K562 (cell line): Measurements from ENCODE around the gene MRPS18B. TPM values are rescaled to one million over a fixed set of nuclear protein-coding genes. Genes with fewer than 3 reads are reported as not detected.
A peak's percentile ranks its signal among the peaks of the same experiment; 100 is the strongest.

Experiments
- CAMTA2 ChIP-seq: fragments of 250-450 bp; sonication (Bioruptor Pico); conservative IDR thresholded peaks from 2 replicates; pipeline ENCODE4 v1.5.1; 2022
- FOXK1 ChIP-seq: sonication (generic); formaldehyde crosslinking; IDR thresholded peaks from 2 replicates; pipeline ENCODE4 v1.8.0; 2022; ENCODE audit warnings: missing genetic modification reagents, mild to moderate bottlenecking, borderline replicate concordance
- FOXP1 ChIP-seq: sonication (generic); formaldehyde crosslinking; IDR thresholded peaks from 2 replicates; pipeline ENCODE4 v1.8.0; 2022; ENCODE audit warnings: mild to moderate bottlenecking, missing genetic modification reagents
- HMG20B ChIP-seq: fragments of 250-450 bp; sonication (Bioruptor Pico); IDR thresholded peaks from 2 replicates; pipeline ENCODE4 v1.5.0; 2021; ENCODE audit warnings: mild to moderate bottlenecking
- LARP7 ChIP-seq: fragments of 450-650 bp; IDR thresholded peaks from 2 replicates; pipeline ENCODE4 v1.6.1; 2016
- MTA1 ChIP-seq: fragments of 450-650 bp; IDR thresholded peaks from 2 replicates; pipeline ENCODE4 v1.6.1; 2017; ENCODE audit warnings: borderline replicate concordance
- NFATC3 ChIP-seq: fragments of 450-650 bp; IDR thresholded peaks from 2 replicates; pipeline ENCODE4 v1.6.1; 2017; ENCODE audit warnings: mild to moderate bottlenecking
- POLR3G ChIP-seq: IDR thresholded peaks from 2 replicates; pipeline ENCODE4 v1.6.1; 2011; ENCODE audit not compliant: insufficient read length, insufficient replicate concordance; ENCODE audit errors: extremely low read depth
- STAT5A ChIP-seq: IDR thresholded peaks from 2 replicates; pipeline ENCODE4 v1.6.1; 2012; ENCODE audit warnings: low read length, inconsistent platforms, borderline replicate concordance
- U2AF2 ChIP-seq: fragments of 200-400 bp; formaldehyde crosslinking; optimal IDR thresholded peaks from 2 replicates; pipeline ENCODE3; 2017; ENCODE audit warnings: low read depth, mild to moderate bottlenecking, low read length
- ZNF408 ChIP-seq: fragments of 250-450 bp; sonication (Bioruptor Pico); IDR thresholded peaks from 2 replicates; pipeline ENCODE4 v1.4.0; 2020; ENCODE audit warnings: low read depth, mild to moderate bottlenecking, moderate library complexity
- ZNF780A ChIP-seq: fragments of 250-450 bp; sonication (Bioruptor Pico); IDR thresholded peaks from 2 replicates; pipeline ENCODE4 v1.5.0; 2021; ENCODE audit warnings: mild to moderate bottlenecking
- ZNF79 ChIP-seq: fragments of 250-450 bp; sonication (Bioruptor Pico); IDR thresholded peaks from 2 replicates; pipeline ENCODE4 v1.4.0; 2020; ENCODE audit warnings: low read depth, mild to moderate bottlenecking, moderate library complexity
- polyA plus RNA-seq, 8 experiments: library from polyadenylated mRNA; depleted of rRNA in 4 of 8; stranded (reverse) in 5 of 8; unstranded in 3 of 8; fragments of >200 nt; fragmentation: Nextera tagmentation in 2 of 8; fragmentation: Illumina TruSeq in 1 of 8; extraction: Ambion mirVana in 2 of 8; extraction: Trizol in 1 of 8; gene quantifications; 2 replicates each; pipeline versions ENCODE4 v1.2.1 to v1.2.3, GENCODE V29; 2011 to 2014; ENCODE audit warnings: inconsistent platforms in 1 of 8, missing spikeins in 1 of 8
- total RNA-seq, 7 experiments: library from RNA; depleted of rRNA in 6 of 7; stranded (reverse); fragments of >200 nt in 6 of 7; fragmentation: Illumina TruSeq in 2 of 7; extraction: Trizol in 2 of 7; gene quantifications; 2 replicates each; pipeline versions ENCODE4 v1.2.1 to v1.2.3, GENCODE V29; 2011 to 2021; ENCODE audit warnings: low replicate concordance in 1 of 7
- TF ChIP-seq, protein P1 (sequence below): sonication (generic); formaldehyde crosslinking; IDR thresholded peaks from 2 replicates; pipeline ENCODE4 v1.8.0; 2023; ENCODE audit warnings: missing genetic modification reagents, mild to moderate bottlenecking, borderline replicate concordance
- TF ChIP-seq, protein P2 (sequence below): sonication (generic); formaldehyde crosslinking; IDR thresholded peaks from 2 replicates; pipeline ENCODE4 v1.8.1; 2022; ENCODE audit warnings: missing genetic modification reagents
- TF ChIP-seq, protein P3 (sequence below): fragments of 450-650 bp; formaldehyde crosslinking; IDR thresholded peaks from 2 replicates; pipeline ENCODE4 v1.4.0; 2022; ENCODE audit warnings: missing genetic modification characterization
- TF ChIP-seq, protein P4 (sequence below), 2 experiments: fragments of 450-650 bp in 1 of 2; IDR thresholded peaks; 2 replicates each; pipeline ENCODE4 v1.6.1; 2011 to 2017; ENCODE audit warnings: low read depth in 2 of 2, antibody characterized with exemption in 1 of 2, borderline replicate concordance in 1 of 2, low read length in 1 of 2, mild to moderate bottlenecking in 1 of 2, mixed read lengths in 1 of 2; ENCODE audit not compliant: control insufficient read depth in 1 of 2

The MRPS18B gene
- total and polyA plus RNA-seq, 9 of the 15 experiments (the other 6 are each of a cell fraction or from before 2014, with no cell fraction given): 132 to 383 (median 178) TPM

DNA sequence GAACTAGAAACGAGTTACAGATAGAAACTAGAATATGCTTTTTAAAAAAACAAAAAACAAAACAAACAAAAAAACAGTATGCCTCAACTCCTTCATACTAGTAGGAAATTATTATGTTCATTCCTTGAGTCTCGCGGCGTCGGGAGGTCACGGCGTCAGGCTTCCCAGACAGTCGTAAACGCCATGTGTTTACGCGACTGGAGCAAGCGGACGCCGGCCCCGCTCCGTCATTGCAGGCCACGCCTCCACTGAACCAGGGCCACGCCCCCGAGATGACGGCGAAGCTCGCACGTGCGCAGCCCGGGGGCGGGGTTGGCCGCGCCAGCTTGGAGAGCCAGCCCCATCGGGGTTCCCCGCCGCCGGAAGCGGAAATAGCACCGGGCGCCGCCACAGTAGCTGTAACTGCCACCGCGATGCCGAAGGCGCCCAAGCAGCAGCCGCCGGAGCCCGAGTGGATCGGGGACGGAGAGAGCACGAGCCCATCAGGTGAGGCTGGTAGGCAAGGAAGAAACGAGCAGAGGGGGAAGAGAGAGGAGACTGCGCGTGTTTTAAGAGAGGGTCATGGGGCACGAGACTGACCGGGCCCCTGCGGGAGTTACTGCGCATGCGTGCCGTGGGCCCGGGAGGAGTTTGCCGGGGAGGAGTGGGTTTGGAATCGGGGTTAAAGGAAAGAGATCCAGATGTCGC, 46.4 kb upstream of the MRPS18B start, which contains the start of gene ABCF1 (continued):
- TF ChIP-seq, protein P1, sequence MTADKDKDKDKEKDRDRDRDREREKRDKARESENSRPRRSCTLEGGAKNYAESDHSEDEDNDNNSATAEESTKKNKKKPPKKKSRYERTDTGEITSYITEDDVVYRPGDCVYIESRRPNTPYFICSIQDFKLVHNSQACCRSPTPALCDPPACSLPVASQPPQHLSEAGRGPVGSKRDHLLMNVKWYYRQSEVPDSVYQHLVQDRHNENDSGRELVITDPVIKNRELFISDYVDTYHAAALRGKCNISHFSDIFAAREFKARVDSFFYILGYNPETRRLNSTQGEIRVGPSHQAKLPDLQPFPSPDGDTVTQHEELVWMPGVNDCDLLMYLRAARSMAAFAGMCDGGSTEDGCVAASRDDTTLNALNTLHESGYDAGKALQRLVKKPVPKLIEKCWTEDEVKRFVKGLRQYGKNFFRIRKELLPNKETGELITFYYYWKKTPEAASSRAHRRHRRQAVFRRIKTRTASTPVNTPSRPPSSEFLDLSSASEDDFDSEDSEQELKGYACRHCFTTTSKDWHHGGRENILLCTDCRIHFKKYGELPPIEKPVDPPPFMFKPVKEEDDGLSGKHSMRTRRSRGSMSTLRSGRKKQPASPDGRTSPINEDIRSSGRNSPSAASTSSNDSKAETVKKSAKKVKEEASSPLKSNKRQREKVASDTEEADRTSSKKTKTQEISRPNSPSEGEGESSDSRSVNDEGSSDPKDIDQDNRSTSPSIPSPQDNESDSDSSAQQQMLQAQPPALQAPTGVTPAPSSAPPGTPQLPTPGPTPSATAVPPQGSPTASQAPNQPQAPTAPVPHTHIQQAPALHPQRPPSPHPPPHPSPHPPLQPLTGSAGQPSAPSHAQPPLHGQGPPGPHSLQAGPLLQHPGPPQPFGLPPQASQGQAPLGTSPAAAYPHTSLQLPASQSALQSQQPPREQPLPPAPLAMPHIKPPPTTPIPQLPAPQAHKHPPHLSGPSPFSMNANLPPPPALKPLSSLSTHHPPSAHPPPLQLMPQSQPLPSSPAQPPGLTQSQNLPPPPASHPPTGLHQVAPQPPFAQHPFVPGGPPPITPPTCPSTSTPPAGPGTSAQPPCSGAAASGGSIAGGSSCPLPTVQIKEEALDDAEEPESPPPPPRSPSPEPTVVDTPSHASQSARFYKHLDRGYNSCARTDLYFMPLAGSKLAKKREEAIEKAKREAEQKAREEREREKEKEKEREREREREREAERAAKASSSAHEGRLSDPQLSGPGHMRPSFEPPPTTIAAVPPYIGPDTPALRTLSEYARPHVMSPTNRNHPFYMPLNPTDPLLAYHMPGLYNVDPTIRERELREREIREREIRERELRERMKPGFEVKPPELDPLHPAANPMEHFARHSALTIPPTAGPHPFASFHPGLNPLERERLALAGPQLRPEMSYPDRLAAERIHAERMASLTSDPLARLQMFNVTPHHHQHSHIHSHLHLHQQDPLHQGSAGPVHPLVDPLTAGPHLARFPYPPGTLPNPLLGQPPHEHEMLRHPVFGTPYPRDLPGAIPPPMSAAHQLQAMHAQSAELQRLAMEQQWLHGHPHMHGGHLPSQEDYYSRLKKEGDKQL: no peak
- TF ChIP-seq, protein P2, sequence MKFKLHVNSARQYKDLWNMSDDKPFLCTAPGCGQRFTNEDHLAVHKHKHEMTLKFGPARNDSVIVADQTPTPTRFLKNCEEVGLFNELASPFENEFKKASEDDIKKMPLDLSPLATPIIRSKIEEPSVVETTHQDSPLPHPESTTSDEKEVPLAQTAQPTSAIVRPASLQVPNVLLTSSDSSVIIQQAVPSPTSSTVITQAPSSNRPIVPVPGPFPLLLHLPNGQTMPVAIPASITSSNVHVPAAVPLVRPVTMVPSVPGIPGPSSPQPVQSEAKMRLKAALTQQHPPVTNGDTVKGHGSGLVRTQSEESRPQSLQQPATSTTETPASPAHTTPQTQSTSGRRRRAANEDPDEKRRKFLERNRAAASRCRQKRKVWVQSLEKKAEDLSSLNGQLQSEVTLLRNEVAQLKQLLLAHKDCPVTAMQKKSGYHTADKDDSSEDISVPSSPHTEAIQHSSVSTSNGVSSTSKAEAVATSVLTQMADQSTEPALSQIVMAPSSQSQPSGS (CRISPR knock-in tag): no peak; the same call in 1 of the 2 replicates
- peak; percentile 90 for TF ChIP-seq FOXK1 (CRISPR knock-in tag)
- 0 out of 2 replicates have a peak, but pooled peaks have one; percentile 14 for TF ChIP-seq ZNF79
- no peak for TF ChIP-seq STAT5A
- TF ChIP-seq POLR3G: no peak
- TF ChIP-seq CAMTA2 (CRISPR knock-in tag): no peak
- TF ChIP-seq LARP7: no peak; the same call in 1 of the 2 replicates
- no peak for TF ChIP-seq ZNF780A (CRISPR knock-in tag)
- no peak for TF ChIP-seq HMG20B (CRISPR knock-in tag)
- TF ChIP-seq ZNF408 (CRISPR knock-in tag): no peak
- TF ChIP-seq MTA1: peak; percentile 94
- no peak for TF ChIP-seq U2AF2
- TF ChIP-seq FOXP1 (CRISPR knock-in tag): peak; percentile 99
- TF ChIP-seq NFATC3: no peak
- TF ChIP-seq, protein P3, sequence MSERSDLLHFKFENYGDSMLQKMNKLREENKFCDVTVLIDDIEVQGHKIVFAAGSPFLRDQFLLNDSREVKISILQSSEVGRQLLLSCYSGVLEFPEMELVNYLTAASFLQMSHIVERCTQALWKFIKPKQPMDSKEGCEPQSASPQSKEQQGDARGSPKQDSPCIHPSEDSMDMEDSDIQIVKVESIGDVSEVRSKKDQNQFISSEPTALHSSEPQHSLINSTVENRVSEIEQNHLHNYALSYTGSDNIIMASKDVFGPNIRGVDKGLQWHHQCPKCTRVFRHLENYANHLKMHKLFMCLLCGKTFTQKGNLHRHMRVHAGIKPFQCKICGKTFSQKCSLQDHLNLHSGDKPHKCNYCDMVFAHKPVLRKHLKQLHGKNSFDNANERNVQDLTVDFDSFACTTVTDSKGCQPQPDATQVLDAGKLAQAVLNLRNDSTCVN (CRISPR knock-in tag): peak; percentile 95
- TF ChIP-seq, protein P4, sequence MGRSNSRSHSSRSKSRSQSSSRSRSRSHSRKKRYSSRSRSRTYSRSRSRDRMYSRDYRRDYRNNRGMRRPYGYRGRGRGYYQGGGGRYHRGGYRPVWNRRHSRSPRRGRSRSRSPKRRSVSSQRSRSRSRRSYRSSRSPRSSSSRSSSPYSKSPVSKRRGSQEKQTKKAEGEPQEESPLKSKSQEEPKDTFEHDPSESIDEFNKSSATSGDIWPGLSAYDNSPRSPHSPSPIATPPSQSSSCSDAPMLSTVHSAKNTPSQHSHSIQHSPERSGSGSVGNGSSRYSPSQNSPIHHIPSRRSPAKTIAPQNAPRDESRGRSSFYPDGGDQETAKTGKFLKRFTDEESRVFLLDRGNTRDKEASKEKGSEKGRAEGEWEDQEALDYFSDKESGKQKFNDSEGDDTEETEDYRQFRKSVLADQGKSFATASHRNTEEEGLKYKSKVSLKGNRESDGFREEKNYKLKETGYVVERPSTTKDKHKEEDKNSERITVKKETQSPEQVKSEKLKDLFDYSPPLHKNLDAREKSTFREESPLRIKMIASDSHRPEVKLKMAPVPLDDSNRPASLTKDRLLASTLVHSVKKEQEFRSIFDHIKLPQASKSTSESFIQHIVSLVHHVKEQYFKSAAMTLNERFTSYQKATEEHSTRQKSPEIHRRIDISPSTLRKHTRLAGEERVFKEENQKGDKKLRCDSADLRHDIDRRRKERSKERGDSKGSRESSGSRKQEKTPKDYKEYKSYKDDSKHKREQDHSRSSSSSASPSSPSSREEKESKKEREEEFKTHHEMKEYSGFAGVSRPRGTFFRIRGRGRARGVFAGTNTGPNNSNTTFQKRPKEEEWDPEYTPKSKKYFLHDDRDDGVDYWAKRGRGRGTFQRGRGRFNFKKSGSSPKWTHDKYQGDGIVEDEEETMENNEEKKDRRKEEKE (IDR thresholded peaks at IDR 0.05; ENCODE audit: borderline replicate concordance in 1 of 2, control insufficient read depth in 1 of 2, low read depth in 2 of 2, low read length in 1 of 2): no peak
